GM20000 (cell line): ENCODE measurements around the gene TLR9.

Experiments
- DNase-seq: peaks from one replicate; pipeline ENCODE4 v3.0.0; 2012; ENCODE audit warnings: low spot score
- CTCF ChIP-seq: IDR thresholded peaks from 2 replicates; pipeline ENCODE4 v1.5.1; 2012; ENCODE audit warnings: mild to moderate bottlenecking, control low read depth; ENCODE audit errors: extremely low read depth, missing control alignments

Gene TLR9

GRCh38 chr3:52230461-52230860, 5.0 kb upstream of the TLR9 start:
- TF ChIP-seq CTCF: no peak
- DNase-seq: no peak

- TF ChIP-seq CTCF: no peak
- no peak for DNase-seq
These were observed 4.2 kb upstream of the TLR9 start for GRCh38 chr3:52229656-52230055.

- no peak for TF ChIP-seq CTCF
- no peak for DNase-seq
These were observed 3.4 kb upstream of the TLR9 start for GRCh38 chr3:52228751-52229291.

- no peak for TF ChIP-seq CTCF
- DNase-seq: no peak
These were observed 2.8 kb upstream of the TLR9 start for GRCh38 chr3:52228266-52228665.

GRCh38 chr3:52227766-52228165, 2.3 kb upstream of the TLR9 start:
- no peak for TF ChIP-seq CTCF
- DNase-seq: no peak

- TF ChIP-seq CTCF: no peak
- DNase-seq: no peak
These were observed 1.7 kb upstream of the TLR9 start for GRCh38 chr3:52227117-52227516.

GRCh38 chr3:52226229-52226817, 878 bp upstream of the TLR9 start:
- no peak for DNase-seq
- TF ChIP-seq CTCF: no peak
